Measurements from ENCODE around the gene DNAJC18. TPM values are rescaled to one million over a fixed set of nuclear protein-coding genes. Genes with fewer than 3 reads are reported as not detected.

The DNAJC18 gene
- total and polyA plus RNA-seq, 4 donors, result 2.2 to 10.7 (median 8.7) TPM

DNA sequence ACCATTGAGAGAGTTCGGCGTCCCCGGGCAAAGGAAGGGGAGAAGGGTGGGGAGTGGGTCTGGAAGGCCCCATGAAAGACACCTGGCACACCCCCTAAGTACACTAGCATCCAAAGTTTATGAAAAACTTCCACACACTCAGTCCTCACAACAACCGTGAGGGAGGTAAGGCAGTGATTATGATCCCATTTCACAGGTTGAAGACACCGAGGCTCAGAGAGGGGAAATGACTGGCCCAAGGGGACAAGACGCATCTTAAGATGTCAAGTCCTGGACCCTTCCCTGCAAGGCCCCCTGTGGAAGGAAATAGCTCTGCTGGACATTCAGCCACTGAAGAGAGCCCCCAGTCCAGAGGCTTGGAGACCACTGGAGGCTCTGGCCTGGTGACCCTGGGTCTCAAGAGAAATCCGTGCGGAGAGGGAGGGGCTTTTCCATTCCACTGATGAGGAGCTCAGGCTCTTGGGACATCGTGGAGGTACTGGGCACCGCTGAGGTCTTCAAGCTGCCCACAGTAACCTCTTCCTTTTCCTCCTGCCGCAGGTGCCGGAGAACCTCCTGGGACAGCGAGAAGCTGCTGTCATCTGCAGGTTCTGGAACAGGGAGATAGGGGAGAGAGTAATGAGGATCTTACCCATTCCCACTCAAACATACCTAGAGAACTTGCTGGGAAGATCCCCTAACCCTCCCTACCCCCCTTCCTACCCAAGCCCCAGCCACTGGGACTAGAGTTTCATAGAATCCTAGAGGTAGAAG is 36.7 kb upstream of the DNAJC18 start:
- Histone ChIP-seq H3K9me3 (ENCODE audit: control insufficient read depth in 4 of 4, insufficient read depth in 3 of 4, low read length in 3 of 4) (no peaks in the 10 kb centered on the region), H3K9ac (ENCODE audit: insufficient read depth in 1 of 2, low read length in 2 of 2) (no peak overlapping the region), H3K27me3 (ENCODE audit: control insufficient read depth in 3 of 3, insufficient read depth in 3 of 3, low read length in 2 of 3) (no peaks in the 10 kb centered on the region), H3K4me3 (no peak overlapping the region), H3K36me3 (ENCODE audit: control insufficient read depth in 4 of 4, insufficient read depth in 4 of 4, low read length in 4 of 4) (peaks cover 0 to 35% (median 12%) of the 10 kb centered on the region in 4 donors), H3K27ac (ENCODE audit: low read depth in 1 of 2, low read length in 1 of 2) (peak overlapping the region in 1 of 2 donors; percentile 28), H3K4me1 (ENCODE audit: control insufficient read depth in 5 of 5, insufficient read depth in 5 of 5, low read length in 5 of 5) (peaks cover 0 to 30% (median 10%) of the 10 kb centered on the region in 5 donors)
- ATAC-seq (ENCODE audit: insufficient read depth, low FRiP score), result no peak
- DNase-seq, result no peak
- TF ChIP-seq, protein P1, sequence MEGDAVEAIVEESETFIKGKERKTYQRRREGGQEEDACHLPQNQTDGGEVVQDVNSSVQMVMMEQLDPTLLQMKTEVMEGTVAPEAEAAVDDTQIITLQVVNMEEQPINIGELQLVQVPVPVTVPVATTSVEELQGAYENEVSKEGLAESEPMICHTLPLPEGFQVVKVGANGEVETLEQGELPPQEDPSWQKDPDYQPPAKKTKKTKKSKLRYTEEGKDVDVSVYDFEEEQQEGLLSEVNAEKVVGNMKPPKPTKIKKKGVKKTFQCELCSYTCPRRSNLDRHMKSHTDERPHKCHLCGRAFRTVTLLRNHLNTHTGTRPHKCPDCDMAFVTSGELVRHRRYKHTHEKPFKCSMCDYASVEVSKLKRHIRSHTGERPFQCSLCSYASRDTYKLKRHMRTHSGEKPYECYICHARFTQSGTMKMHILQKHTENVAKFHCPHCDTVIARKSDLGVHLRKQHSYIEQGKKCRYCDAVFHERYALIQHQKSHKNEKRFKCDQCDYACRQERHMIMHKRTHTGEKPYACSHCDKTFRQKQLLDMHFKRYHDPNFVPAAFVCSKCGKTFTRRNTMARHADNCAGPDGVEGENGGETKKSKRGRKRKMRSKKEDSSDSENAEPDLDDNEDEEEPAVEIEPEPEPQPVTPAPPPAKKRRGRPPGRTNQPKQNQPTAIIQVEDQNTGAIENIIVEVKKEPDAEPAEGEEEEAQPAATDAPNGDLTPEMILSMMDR (IDR thresholded peaks at IDR 0.05; ENCODE audit: control extremely low read depth, extremely low read depth), result no peak
- WGBS, 2 donors, result 38 to 75% methylated on average over 13 of the region's 13 CpGs

- no peaks in the 10 kb centered on the region for H3K9me3 ChIP-seq (ENCODE audit: control insufficient read depth in 4 of 4, insufficient read depth in 3 of 4, low read length in 3 of 4)
- peak overlapping the region in 1 of 2 donors; percentile 42 for H3K9ac ChIP-seq (ENCODE audit: insufficient read depth in 1 of 2, low read length in 2 of 2)
- DNase-seq (peak; percentile 43 to 73 (median 57)), ATAC-seq (ENCODE audit: insufficient read depth, low FRiP score) (no peak)
- H3K27ac ChIP-seq (ENCODE audit: low read depth in 1 of 2, low read length in 1 of 2), result peak overlapping the region in 1 of 2 donors; percentile 59
- peaks cover 0 to 33% (median 12%) of the 10 kb centered on the region in 4 donors for H3K36me3 ChIP-seq (ENCODE audit: control insufficient read depth in 4 of 4, insufficient read depth in 4 of 4, low read length in 4 of 4)
- H3K27me3 ChIP-seq (ENCODE audit: control insufficient read depth in 3 of 3, insufficient read depth in 3 of 3, low read length in 2 of 3), result no peaks in the 10 kb centered on the region
- H3K4me1 ChIP-seq (ENCODE audit: control insufficient read depth in 5 of 5, insufficient read depth in 5 of 5, low read length in 5 of 5), result peaks cover 0 to 26% (median 8%) of the 10 kb centered on the region in 5 donors
- TF ChIP-seq, protein P1 (IDR thresholded peaks at IDR 0.05; ENCODE audit: control extremely low read depth, extremely low read depth), result no peak
- H3K4me3 ChIP-seq, result no peak overlapping the region
- 22 to 32% methylated on average over 13 of the region's 13 CpGs for WGBS, 2 donors
Observed at GRCh38 chr5:139474890-139475791, 35.8 kb upstream of the DNAJC18 start.

- WGBS, 2 donors, result 59 to 82% methylated on average over 2 of the region's 2 CpGs
- ATAC-seq (ENCODE audit: insufficient read depth, low FRiP score) (peak; percentile 24), DNase-seq (no peak)
- Histone ChIP-seq H3K4me1 (ENCODE audit: control insufficient read depth in 5 of 5, insufficient read depth in 5 of 5, low read length in 5 of 5) (peaks cover 0 to 26% (median 8%) of the 10 kb centered on the region in 5 donors), H3K9me3 (ENCODE audit: control insufficient read depth in 4 of 4, insufficient read depth in 3 of 4, low read length in 3 of 4) (no peaks in the 10 kb centered on the region), H3K27me3 (ENCODE audit: control insufficient read depth in 3 of 3, insufficient read depth in 3 of 3, low read length in 2 of 3) (no peaks in the 10 kb centered on the region), H3K4me3 (no peak overlapping the region), H3K9ac (ENCODE audit: insufficient read depth in 1 of 2, low read length in 2 of 2) (no peak overlapping the region), H3K27ac (ENCODE audit: low read depth in 1 of 2, low read length in 1 of 2) (peak overlapping the region in 1 of 2 donors; percentile 80), H3K36me3 (ENCODE audit: control insufficient read depth in 4 of 4, insufficient read depth in 4 of 4, low read length in 4 of 4) (peaks cover 0 to 28% (median 10%) of the 10 kb centered on the region in 4 donors)
- TF ChIP-seq, protein P1 (IDR thresholded peaks at IDR 0.05; ENCODE audit: control extremely low read depth, extremely low read depth), result no peak
Observed at GRCh38 chr5:139473565-139473964, 34.2 kb upstream of the DNAJC18 start.
